ENCODE data around the gene AATK. TPM values are rescaled to one million over a fixed set of nuclear protein-coding genes. Genes with fewer than 3 reads are reported as not detected.
"Not testable (repeated sequence)": the region's sequence is repeated elsewhere in the genome, so short reads cannot be mapped to it uniquely, and the experiment has no call there.

Gene AATK
- total RNA-seq, 2 experiments from 2014 or later, result 0.15 to 0.38 TPM

- ChIA-PET POLR2A (no interaction called here), CTCF (no interaction called here)
These were observed 15.5 kb downstream of the AATK start for GRCh38 chr17:81150377-81151077.

GRCh38 chr17:81148986-81149533, 17.0 kb downstream of the AATK start:
- CTCF ChIA-PET, result no interaction called here
- POLR2A ChIA-PET, result no interaction called here

- ChIA-PET CTCF (interaction anchor here (0.6 kb wide), 1 partner anchor 123 kb away, joined by 4 read pairs; no protein-coding TSS in a partner anchor), POLR2A (no interaction called here)
These were observed 17.4 kb downstream of the AATK start for GRCh38 chr17:81148571-81148970.

- ChIA-PET CTCF (interaction anchor here (0.6 kb wide), 1 partner anchor 123 kb away, joined by 4 read pairs; no protein-coding TSS in a partner anchor), POLR2A (no interaction called here)
These were observed 18.3 kb downstream of the AATK start for GRCh38 chr17:81147701-81148100.

GRCh38 chr17:81146208-81146607, 19.8 kb downstream of the AATK start:
- CTCF ChIA-PET, result interaction anchor here (0.6 kb wide), 1 partner anchor 719 kb away, joined by 3 read pairs; no protein-coding TSS in a partner anchor
- POLR2A ChIA-PET, result not testable (repeated sequence)

GRCh38 chr17:81144423-81144781, 21.6 kb downstream of the AATK start:
- POLR2A ChIA-PET, result no interaction called here
- CTCF ChIA-PET, result no interaction called here

- ChIA-PET CTCF (interaction anchor here (0.9 to 1.4 kb wide), 2 partner anchors 10 to 95 kb away, joined by 3 to 5 read pairs; partner anchors contain the start of genes NDUFAF8 and TEPSIN), POLR2A (no interaction called here)
These were observed 22.2 kb downstream of the AATK start for GRCh38 chr17:81143717-81144422.

GRCh38 chr17:81143200-81143527, 22.9 kb downstream of the AATK start:
- POLR2A ChIA-PET, result no interaction called here

GRCh38 chr17:81142301-81143199, 23.5 kb downstream of the AATK start:
- CTCF ChIA-PET, result interaction anchor here (0.9 to 1.4 kb wide), 3 partner anchors 11 to 112 kb away, joined by 3 to 5 read pairs (median 3); partner anchors contain the start of genes NDUFAF8 and TEPSIN
- POLR2A ChIA-PET, result no interaction called here

More at GRCh38 chr17:81143200-81143527, 22.9 kb downstream of the AATK start:
- CTCF ChIA-PET, result interaction anchor here (0.9 to 1.4 kb wide), 2 partner anchors 11 to 96 kb away, joined by 3 to 5 read pairs; partner anchors contain the start of genes NDUFAF8 and TEPSIN

GRCh38 chr17:81140695-81141094, 25.3 kb downstream of the AATK start:
- ChIA-PET POLR2A (no interaction called here), CTCF (no interaction called here)

- ChIA-PET POLR2A (no interaction called here), CTCF (no interaction called here)
These were observed 26.0 kb downstream of the AATK start for GRCh38 chr17:81140018-81140417.

GRCh38 chr17:81139428-81139827, 26.6 kb downstream of the AATK start:
- ChIA-PET POLR2A (no interaction called here), CTCF (no interaction called here)

- ChIA-PET CTCF (no interaction called here), POLR2A (no interaction called here)
These were observed 27.5 kb downstream of the AATK start for GRCh38 chr17:81138500-81138899.

GRCh38 chr17:81138083-81138482, 27.9 kb downstream of the AATK start:
- ChIA-PET CTCF (no interaction called here), POLR2A (no interaction called here)

GRCh38 chr17:81137248-81137647, 28.8 kb downstream of the AATK start:
- ChIA-PET CTCF (no interaction called here), POLR2A (no interaction called here)

GRCh38 chr17:81136366-81136765, 29.7 kb downstream of the AATK start:
- ChIA-PET CTCF (no interaction called here), POLR2A (no interaction called here)

GRCh38 chr17:81135505-81136278, 30.3 kb downstream of the AATK start:
- ChIA-PET POLR2A (no interaction called here), CTCF (no interaction called here)

- ChIA-PET POLR2A (no interaction called here), CTCF (interaction anchor here (0.8 kb wide), 2 partner anchors 32 to 86 kb away, joined by 3 read pairs; no protein-coding TSS in a partner anchor)
These were observed 31.8 kb downstream of the AATK start for GRCh38 chr17:81134064-81134781.
